ENCODE data around the gene GPER1.
"Not testable (repeated sequence)": the region's sequence is repeated elsewhere in the genome, so short reads cannot be mapped to it uniquely, and the experiment has no call there.

GPER1 gene

GRCh38 chr7:1087952-1088920, at the start of gene GPER1:
TSS of gene GPER1 (plus strand) at chr7:1088113. CDS start at chr7:1091729, 3,616 bp downstream.
- no peak for DNase-seq (ENCODE audit: low read depth in 2 of 2)

GRCh38 chr7:1040233-1040632, 47.7 kb upstream of the GPER1 start:
- not testable (repeated sequence) for DNase-seq (ENCODE audit: low read depth in 2 of 2)

- DNase-seq (ENCODE audit: low read depth in 2 of 2) = no peak
Measured at GRCh38 chr7:1040790-1041189, 47.1 kb upstream of the GPER1 start.

DNA sequence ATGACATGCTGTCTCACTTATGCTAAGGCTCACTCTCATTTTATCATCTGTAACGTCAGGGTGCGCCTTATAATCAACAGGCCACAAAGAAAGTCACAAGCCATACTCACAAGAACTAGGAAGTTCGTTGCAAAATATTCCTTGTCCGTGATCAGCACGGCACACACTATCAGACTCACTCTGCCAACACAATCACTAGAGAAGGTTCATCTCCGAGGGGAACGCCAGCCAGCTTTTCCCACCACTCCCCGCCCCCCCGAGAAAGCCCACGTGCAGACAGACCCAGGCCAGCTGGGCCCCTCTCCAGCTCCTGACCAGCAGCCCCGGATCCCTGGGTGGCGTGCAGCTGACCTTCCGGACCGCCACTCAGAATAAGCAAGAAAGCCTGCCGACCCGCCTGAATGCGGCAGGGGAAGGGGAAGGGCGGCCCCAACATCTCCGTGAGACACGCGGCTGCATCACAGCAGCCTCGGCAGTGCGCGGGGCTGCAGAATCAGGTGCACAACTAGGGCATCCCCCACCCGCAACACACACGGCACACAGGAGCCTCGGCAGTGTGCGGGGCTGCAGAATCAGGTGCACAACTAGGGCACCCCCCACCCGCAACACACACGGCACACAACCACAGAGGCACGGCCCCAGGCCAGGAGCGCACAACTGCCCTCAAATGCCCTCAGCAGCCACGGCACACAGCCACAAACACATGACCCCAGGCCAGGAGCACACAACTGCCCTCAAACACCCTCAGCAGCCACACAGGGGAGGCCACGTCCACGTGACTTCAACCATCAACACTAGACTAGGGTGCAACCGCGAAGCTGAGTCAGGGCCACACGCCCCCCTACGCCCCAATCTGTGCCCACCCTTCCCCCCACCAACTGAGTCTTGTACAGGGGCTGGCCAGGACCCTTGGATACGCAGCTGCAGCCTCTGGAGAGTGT, 46.1 kb upstream of the GPER1 start:
- DNase-seq (ENCODE audit: low read depth in 2 of 2) = no peak

- DNase-seq (ENCODE audit: low read depth in 2 of 2) = no peak
Measured at GRCh38 chr7:1042492-1042833, 45.5 kb upstream of the GPER1 start.

DNA sequence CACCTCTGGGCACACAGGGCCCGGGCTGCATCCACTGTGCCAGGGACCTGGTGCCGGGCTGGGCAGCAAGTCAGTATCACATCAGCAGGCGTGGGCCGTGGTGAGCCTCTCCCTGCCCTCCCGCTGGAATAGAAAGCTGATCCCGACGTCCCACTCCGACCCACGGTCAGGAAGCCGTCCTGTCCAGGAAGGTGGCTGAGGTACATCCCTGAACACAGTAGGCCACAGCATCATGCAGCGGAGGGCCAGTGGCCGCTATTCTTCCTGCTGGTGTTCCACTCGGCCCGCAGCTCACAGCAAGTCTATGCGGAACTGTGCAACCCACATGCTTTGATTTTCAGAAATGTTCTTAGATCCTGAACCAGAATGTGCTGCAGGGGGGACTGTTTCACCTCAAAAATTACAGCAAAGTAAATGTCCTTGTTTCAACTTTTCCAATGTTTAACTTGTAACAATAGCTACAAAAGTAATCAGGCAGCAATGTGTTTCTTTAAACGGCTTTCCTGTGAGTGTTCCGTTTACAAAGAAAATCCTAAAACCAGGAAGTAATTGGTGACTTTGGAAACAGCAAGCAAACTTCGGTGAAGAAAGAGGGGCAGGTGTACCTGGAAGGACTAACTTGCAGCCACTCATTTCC, 44.2 kb upstream of the GPER1 start:
- no peak for DNase-seq (ENCODE audit: low read depth in 2 of 2)

DNA sequence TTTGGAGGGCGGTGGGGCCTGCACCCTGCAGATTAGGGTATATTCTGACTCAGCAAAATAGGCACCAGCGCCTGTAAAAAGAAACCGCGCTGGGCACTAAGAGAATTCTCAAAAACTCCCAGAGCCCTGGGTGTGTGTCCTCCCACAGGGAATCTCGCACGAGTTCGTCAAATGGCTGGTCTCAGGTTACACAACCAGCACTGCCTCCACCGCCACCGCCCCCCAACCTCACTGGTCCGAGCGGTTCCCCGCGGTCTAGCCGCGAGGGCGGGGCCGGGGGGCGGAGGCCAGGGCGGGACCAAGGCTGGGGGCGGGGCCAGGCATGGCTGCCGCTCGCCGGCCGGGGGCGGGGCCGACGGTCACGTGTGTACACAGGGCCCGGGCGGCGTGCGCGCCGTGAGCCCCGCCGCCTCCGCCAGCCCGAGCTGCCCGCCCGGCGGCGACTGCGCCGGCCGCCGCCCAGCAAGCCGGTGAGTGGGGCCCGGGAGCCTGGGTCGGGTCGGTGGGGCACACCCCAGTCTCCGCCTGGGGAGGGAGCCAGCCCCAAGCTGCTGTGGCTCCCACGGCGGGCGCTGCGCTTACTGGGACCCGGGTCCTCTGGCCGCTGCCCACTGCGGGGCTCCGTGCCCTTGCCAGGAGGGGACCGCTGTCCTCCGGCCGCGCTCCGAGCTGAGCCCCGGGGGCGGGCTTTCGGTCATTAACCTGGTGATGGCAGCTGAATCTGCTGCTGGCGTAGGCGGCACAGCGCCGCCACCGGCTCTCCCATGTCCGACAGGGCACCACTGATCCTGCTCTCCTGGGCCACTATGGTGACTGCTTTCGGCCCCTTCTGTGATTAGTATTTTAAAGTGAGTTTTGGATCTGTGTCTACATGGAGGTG, 43.5 kb upstream of the GPER1 start, which contains the start of gene GPR146:
Gene GPR146 (plus strand): TSS at position 358 of the 880 bp plus-strand sequence. CDS start 12,970 bp downstream, outside the sequence.
- peak; percentile 89 to 95 for DNase-seq (ENCODE audit: low read depth in 2 of 2)

DNA sequence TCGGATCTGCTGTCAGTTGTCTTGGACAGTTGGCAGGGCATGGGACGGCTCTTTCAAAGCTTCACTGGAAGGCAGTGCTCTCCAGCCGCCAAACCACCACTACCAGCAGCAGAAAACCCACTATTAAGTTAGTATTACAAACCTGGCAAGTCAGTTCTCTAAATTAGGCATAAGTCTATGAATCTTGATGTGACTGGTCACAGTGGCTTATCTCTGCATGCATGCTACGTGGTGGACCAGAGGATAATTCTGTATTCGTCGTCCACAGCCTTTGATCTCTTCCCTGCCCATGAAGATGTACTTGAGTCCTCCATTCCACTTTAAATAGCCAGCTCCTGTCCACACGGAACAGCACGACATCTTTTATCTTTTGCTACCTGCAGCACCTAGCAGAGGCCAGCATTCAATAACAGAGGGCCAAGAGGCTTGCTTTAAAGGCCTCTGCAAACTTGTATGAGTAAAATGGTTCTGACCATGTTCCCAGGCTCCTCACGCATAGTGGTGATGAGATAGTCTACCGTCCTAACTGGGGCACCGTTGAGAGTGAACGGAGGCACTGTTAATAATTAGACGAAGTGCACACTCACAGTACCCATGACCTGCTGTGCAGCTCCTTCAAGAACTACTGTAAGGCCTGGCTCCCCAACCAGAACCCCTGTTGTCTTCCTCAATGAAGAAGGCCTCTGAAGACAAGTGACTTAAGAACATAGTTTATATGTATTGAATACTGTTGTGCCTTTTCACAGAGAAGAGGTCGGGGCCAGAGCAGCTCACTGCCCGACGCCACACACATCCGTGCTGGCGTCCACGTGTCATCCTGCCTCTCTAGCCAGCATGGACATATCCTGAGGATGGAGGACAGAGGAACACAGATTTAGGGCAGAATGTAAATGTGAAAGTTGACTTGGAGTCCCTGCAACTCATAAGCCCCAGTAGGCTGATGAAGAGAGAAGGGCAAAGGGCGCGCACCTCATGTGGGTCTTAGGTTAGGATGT, 42.5 kb upstream of the GPER1 start:
- no peak for DNase-seq (ENCODE audit: low read depth in 2 of 2)

GRCh38 chr7:1046722-1047679, 40.9 kb upstream of the GPER1 start:
- DNase-seq (ENCODE audit: low read depth in 2 of 2) = no peak

GRCh38 chr7:1049006-1049741, 38.7 kb upstream of the GPER1 start:
- DNase-seq (ENCODE audit: low read depth in 2 of 2) = no peak

DNA sequence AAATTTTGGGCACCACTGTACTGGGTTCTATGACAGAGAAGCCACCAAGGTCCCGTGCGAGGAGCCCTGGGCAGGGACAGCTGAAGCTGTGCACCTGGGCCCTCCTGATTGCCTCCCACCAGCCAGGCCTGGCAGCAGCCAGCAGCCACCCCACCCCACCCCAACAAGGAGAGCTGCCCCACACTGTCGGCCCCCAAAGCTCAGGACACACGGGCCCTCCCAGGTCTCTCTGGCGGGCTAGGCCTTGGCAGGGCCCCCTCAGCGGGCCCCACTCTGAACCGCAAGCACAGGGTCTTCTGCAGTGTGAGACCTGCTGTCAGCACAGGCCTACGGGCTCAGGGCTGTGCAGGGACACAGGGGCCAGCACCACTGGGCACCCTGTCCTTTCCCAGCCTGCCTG, 38.1 kb upstream of the GPER1 start:
- no peak for DNase-seq (ENCODE audit: low read depth in 2 of 2)

- DNase-seq (ENCODE audit: low read depth in 2 of 2) = no peak
Measured at GRCh38 chr7:1050254-1050906, 37.5 kb upstream of the GPER1 start.

GRCh38 chr7:1050956-1051690, 36.8 kb upstream of the GPER1 start:
- DNase-seq (ENCODE audit: low read depth in 2 of 2) = no peak

GRCh38 chr7:1052031-1052818, 35.7 kb upstream of the GPER1 start:
- no peak for DNase-seq (ENCODE audit: low read depth in 2 of 2)

GRCh38 chr7:1053002-1053411, 34.9 kb upstream of the GPER1 start:
- no peak for DNase-seq (ENCODE audit: low read depth in 2 of 2)
